ENCODE results near the gene KCNQ1.

The KCNQ1 gene

GRCh38 chr11:2745511-2745910, 300.7 kb downstream of the KCNQ1 start:
- H3K4me2 ChIP-seq (ENCODE audit: low read length) = no peak overlapping the region
- H3K9me2 ChIP-seq (ENCODE audit: low read depth, low read length) = no peaks in the 10 kb centered on the region
- H3F3A ChIP-seq (ENCODE audit: insufficient read depth, low read length) = no peaks in the 10 kb centered on the region
- H3K36me3 ChIP-seq (ENCODE audit: insufficient read depth, low read length) = no peaks in the 10 kb centered on the region
- H3K9ac ChIP-seq (ENCODE audit: low read length) = no peak overlapping the region
- no peaks in the 10 kb centered on the region for H3K4me1 ChIP-seq (ENCODE audit: insufficient read depth, low read length, severe bottlenecking)
- no peaks in the 10 kb centered on the region for H3K9me3 ChIP-seq (ENCODE audit: low read length)
- H4K20me1 ChIP-seq (ENCODE audit: insufficient read depth, low read length) = no peaks in the 10 kb centered on the region
- H3K27ac ChIP-seq (ENCODE audit: low read depth, low read length, poor library complexity, severe bottlenecking) = no peak overlapping the region
- TF ChIP-seq, protein P1, sequence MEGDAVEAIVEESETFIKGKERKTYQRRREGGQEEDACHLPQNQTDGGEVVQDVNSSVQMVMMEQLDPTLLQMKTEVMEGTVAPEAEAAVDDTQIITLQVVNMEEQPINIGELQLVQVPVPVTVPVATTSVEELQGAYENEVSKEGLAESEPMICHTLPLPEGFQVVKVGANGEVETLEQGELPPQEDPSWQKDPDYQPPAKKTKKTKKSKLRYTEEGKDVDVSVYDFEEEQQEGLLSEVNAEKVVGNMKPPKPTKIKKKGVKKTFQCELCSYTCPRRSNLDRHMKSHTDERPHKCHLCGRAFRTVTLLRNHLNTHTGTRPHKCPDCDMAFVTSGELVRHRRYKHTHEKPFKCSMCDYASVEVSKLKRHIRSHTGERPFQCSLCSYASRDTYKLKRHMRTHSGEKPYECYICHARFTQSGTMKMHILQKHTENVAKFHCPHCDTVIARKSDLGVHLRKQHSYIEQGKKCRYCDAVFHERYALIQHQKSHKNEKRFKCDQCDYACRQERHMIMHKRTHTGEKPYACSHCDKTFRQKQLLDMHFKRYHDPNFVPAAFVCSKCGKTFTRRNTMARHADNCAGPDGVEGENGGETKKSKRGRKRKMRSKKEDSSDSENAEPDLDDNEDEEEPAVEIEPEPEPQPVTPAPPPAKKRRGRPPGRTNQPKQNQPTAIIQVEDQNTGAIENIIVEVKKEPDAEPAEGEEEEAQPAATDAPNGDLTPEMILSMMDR (IDR thresholded peaks at IDR 0.05; ENCODE audit: low read length) = no peak
- TF ChIP-seq EZH2 (IDR thresholded peaks at IDR 0.05; ENCODE audit: borderline replicate concordance, low read length) = no peak
- no peak overlapping the region for H2AFZ ChIP-seq (ENCODE audit: low read length)
- no peak overlapping the region for H3K4me3 ChIP-seq (ENCODE audit: low read depth, low read length, poor library complexity, severe bottlenecking)
- H3K27me3 ChIP-seq (ENCODE audit: insufficient read depth, low read length) = no peaks in the 10 kb centered on the region; the same call in 1 of the 2 replicates
- H3K79me2 ChIP-seq (ENCODE audit: insufficient read depth, low read length) = no peaks in the 10 kb centered on the region

DNA sequence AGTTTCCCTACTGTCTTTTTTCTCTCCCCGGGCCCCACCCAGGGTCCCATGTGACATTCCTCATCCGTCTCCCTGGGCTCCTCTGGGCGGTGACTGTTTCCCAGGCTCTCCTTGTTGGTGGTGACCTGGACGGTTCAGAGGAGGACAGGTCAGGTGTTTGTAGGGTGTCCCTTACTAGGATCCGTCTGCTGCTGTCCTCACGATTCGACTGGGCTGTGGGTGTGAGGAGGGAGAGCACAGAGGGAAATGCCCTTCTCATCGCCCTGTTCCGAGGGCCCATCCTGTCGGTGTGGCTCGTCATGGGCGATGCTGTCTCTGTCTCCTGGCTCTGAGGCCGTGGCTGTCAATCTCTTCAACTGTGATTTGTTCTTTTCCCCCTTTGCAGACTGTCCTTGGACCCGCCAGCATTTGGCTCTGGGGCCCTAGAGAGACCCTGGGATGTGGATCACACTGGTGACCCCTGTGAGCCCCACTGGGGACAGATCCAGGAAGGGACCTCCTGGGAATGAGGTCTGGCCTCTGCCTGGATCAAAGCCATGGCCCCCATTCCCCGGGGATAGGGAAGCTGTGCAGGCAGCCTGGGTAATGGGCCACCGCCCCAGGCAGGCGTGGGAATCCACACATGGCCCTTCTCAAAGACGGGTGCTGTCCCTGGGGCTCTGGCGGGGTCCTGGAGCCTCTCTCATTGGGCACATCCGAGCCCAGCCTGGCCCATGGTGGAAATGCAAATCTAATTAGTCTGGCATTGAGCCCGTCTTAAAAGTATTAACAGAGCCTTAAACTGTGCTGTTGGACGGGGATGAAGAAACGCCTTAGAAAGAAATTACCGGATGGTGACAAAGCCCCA, 301.8 kb downstream of the KCNQ1 start:
- Histone ChIP-seq H3K36me3 (ENCODE audit: insufficient read depth, low read length) (no peaks in the 10 kb centered on the region), H3K79me2 (ENCODE audit: insufficient read depth, low read length) (no peaks in the 10 kb centered on the region), H2AFZ (ENCODE audit: low read length) (no peak overlapping the region), H3K9me2 (ENCODE audit: low read depth, low read length) (no peaks in the 10 kb centered on the region), H3K9ac (ENCODE audit: low read length) (no peak overlapping the region), H3K27me3 (ENCODE audit: insufficient read depth, low read length) (no peaks in the 10 kb centered on the region; the same call in 1 of the 2 replicates), H4K20me1 (ENCODE audit: insufficient read depth, low read length) (no peaks in the 10 kb centered on the region), H3K4me1 (ENCODE audit: insufficient read depth, low read length, severe bottlenecking) (no peaks in the 10 kb centered on the region), H3F3A (ENCODE audit: insufficient read depth, low read length) (no peaks in the 10 kb centered on the region), H3K4me3 (ENCODE audit: low read depth, low read length, poor library complexity, severe bottlenecking) (no peak overlapping the region), H3K4me2 (ENCODE audit: low read length) (no peak overlapping the region), H3K27ac (ENCODE audit: low read depth, low read length, poor library complexity, severe bottlenecking) (no peak overlapping the region), H3K9me3 (ENCODE audit: low read length) (no peaks in the 10 kb centered on the region)
- TF ChIP-seq EZH2 (IDR thresholded peaks at IDR 0.05; ENCODE audit: borderline replicate concordance, low read length) = no peak
- TF ChIP-seq, protein P1 (IDR thresholded peaks at IDR 0.05; ENCODE audit: low read length) = no peak

DNA sequence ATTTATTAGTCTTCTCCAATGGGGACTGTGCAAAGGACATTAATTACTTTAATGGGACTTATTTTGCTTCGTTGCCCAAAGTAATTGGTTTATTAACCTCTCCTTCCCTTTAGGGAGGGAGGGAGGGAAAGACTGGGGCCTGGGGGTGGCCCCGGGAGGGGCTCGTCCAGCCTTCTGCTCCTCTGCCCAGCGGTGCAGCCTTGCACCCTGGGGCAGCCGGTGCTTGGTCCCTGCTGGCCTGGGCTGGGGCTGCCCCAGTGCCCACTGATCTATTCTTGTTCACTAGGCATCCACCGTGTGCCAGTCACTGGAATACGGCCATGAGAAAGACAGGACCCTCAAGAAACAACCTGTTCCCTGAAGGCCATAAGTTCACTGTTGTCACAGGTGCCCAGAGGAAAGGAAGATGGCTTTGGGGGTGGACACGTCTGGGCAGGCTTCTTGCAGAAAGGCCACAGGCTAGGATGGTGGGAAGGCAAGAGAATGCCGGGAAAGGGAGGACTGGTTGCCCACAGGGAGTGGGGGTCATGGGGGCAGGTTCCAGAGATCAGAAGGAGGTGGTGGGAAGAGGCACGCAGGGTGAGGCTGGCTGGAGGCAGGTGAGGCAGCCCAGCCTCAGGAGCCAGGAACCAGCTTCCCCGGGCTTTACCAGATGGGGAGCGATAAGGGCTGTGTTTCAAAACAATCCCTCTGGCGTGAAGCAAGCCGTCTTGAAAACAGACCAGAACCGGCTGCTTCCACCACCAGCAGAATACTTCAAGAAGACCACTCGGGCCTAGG, 302.6 kb downstream of the KCNQ1 start:
- TF ChIP-seq EZH2 (IDR thresholded peaks at IDR 0.05; ENCODE audit: borderline replicate concordance, low read length) = no peak
- TF ChIP-seq, protein P1 (IDR thresholded peaks at IDR 0.05; ENCODE audit: low read length) = no peak
- H3K9ac ChIP-seq (ENCODE audit: low read length) = no peak overlapping the region
- H3K36me3 ChIP-seq (ENCODE audit: insufficient read depth, low read length) = no peaks in the 10 kb centered on the region
- H4K20me1 ChIP-seq (ENCODE audit: insufficient read depth, low read length) = no peaks in the 10 kb centered on the region
- no peaks in the 10 kb centered on the region; the same call in 1 of the 2 replicates for H3K27me3 ChIP-seq (ENCODE audit: insufficient read depth, low read length)
- no peak overlapping the region for H3K4me3 ChIP-seq (ENCODE audit: low read depth, low read length, poor library complexity, severe bottlenecking)
- H3K79me2 ChIP-seq (ENCODE audit: insufficient read depth, low read length) = no peaks in the 10 kb centered on the region
- H3K9me3 ChIP-seq (ENCODE audit: low read length) = no peaks in the 10 kb centered on the region
- H3K27ac ChIP-seq (ENCODE audit: low read depth, low read length, poor library complexity, severe bottlenecking) = no peak overlapping the region
- H3K4me2 ChIP-seq (ENCODE audit: low read length) = no peak overlapping the region
- no peak overlapping the region for H2AFZ ChIP-seq (ENCODE audit: low read length)
- H3F3A ChIP-seq (ENCODE audit: insufficient read depth, low read length) = no peaks in the 10 kb centered on the region
- H3K4me1 ChIP-seq (ENCODE audit: insufficient read depth, low read length, severe bottlenecking) = no peaks in the 10 kb centered on the region
- no peaks in the 10 kb centered on the region for H3K9me2 ChIP-seq (ENCODE audit: low read depth, low read length)
